AML-193 (cell line): ENCODE measurements around the gene ARID1B.
A peak's percentile ranks its signal among the peaks of the same experiment; 100 is the strongest.

Experiments
- DNase-seq, 2 experiments: peaks; one replicate each; lab custom pipeline; 2025; lab: John Stamatoyannopoulos, UW

Gene ARID1B

DNA sequence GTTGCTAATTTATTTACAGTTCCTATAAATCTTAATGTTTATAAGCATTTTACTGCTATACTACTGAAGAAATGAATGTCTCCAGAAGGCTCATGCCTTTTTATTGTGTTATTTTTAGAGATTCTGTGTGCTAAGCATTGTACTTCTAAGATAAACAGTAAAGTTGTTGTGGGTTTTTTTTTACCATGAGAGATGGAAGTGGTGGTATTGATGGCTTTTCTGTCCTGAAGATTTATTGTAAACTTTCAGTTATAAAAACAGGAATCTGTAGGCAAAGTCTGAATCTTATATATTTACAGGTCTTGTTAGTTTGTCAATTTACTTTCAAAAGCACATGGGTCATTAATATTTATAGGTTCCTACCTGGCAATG is 299.3 kb downstream of the ARID1B start:
- DNase-seq = no peak

DNA sequence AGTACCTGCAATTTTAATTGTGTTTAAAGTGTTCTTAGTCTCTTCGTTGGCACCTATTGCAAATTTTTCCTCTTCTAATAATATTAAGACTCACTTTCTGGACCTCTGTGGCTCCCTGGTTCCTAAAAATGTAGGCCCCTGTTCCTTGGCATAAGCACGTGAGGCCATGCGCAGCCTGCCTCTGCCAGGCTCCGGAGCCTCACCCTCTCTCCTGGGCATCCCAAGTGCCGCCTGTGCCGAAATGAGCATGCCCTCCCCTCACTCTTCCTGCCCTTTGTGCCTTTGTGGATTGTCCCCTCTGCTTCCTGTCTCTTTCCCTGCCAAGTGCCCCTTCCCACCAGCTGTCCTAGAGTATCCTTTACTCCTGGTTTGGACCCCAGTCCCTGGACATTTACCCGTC is 300.1 kb downstream of the ARID1B start:
- DNase-seq = no peak

DNA sequence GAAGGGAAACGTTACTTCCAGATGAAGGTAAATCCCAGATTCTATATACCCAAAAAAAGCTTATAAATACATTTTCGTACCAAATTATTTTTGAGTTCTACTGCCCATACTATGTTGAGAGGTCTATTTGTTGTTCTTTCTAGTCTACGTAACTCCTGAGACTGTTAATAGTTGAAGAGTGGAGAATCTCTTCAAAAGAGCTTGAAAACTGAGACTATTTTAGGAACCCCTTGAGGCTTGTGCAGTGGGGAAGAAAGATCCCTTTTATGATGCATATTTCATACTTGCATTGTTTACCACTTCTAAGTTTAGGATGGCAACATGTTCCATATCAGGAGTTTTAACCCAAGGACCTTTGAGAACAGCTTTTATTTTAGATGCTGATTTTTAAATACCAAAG is 301.1 kb downstream of the ARID1B start:
- no peak for DNase-seq

DNA sequence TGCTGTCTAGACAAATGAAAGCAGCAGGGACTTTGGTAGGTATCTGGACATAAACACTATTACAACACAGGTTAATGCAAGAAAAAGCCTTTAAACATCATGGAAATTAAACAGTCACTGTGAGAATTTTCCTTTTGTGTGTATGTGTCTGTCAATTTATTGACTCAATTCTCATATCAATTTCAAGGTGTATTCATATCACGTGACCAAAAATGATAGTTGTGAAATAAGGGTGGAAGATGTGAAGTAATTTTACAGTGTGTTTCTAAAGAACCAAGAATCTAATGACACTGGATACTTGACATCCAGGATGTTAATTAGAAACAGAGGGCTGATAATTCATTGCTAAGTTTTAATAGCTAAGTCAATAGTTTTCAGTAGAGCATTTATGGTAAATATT is 302.1 kb downstream of the ARID1B start:
- no peak for DNase-seq

DNA sequence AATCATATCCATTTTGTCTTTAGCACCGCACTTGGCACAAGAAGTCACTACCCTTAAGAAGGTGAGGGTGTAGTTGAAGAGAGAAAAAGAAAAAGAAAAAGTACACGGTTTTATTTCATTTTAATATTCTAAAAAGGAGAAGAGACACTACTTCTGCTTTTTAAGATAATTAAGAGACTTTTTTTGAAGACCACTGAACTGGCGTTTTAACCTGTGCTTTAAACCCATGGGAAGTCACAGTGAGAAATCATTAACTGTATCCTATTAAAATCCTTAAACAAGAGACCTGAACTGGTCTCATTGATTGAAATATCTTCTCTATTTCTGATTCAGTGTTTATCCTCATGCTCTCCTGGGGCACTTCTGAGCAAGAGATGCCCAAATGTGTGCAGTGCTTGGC is 302.6 kb downstream of the ARID1B start:
- DNase-seq = peak in 1 of 2 experiments; percentile 27

DNA sequence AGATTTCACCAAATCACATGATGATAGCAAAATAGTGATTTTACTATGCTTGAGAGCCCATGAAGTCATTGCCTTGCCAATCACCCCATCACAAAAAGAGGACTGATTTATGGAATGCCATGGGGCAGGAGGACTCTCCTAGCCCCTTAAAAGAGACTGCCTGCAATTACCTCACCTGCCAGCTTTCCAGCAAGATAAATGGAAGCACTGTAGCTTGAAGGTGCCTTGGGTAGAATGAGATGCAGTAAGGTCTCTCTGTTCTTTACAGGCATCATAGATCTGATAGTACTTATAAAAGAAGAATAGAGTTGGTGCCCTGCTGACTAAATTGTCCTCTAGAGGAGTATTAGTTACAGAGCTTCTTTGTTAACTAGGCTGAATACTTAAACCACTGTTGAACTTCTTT is 303.8 kb downstream of the ARID1B start:
- DNase-seq = no peak

- DNase-seq = no peak
Measured at GRCh38 chr6:157083343-157083742, 306.2 kb downstream of the ARID1B start.

GRCh38 chr6:157086632-157087031 is 309.5 kb downstream of the ARID1B start:
- DNase-seq = no peak

- no peak for DNase-seq
Measured at GRCh38 chr6:157087974-157088373, 310.8 kb downstream of the ARID1B start.

GRCh38 chr6:157088841-157089240 is 311.7 kb downstream of the ARID1B start:
- no peak for DNase-seq

DNA sequence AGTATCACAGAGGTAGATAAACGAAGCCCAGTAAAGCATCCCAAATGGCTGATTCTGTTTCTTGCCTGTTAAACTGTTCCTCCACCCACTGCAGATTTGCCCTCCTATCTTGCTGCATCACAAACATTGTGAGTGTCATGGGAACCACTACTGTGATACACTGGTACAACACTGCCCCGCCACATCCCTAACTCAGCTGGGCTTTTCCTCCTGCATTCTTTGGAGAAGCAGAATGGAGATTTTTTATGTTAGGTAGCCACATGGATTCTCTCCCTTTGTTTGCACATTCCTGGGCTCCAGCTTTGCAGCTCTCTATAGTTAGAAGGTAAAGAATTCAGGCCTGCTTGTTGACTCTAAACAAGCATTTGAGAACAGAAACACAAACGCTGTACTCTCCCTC is 312.1 kb downstream of the ARID1B start:
- DNase-seq = no peak

DNA sequence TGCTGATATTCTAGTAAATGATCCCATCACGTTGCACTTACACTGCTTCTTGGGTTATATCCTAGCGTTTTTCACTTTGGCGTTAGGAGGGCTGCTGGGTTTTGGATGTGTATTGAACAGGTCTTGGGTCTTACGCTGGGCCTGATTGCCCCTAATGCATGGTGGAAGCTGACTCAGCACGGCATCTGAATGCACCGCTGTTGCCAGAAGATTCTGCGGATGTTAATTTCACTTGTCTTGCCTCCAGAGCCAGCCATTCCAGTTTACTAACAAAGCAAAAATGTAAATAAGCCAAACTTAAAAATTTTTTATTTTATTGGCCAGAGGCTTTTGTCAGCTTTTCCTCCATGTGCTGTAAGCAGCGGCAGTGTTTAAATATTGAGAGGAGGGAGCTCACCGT is 312.7 kb downstream of the ARID1B start:
- no peak for DNase-seq

- no peak for DNase-seq
Measured at GRCh38 chr6:157090736-157091135, 313.6 kb downstream of the ARID1B start.

DNA sequence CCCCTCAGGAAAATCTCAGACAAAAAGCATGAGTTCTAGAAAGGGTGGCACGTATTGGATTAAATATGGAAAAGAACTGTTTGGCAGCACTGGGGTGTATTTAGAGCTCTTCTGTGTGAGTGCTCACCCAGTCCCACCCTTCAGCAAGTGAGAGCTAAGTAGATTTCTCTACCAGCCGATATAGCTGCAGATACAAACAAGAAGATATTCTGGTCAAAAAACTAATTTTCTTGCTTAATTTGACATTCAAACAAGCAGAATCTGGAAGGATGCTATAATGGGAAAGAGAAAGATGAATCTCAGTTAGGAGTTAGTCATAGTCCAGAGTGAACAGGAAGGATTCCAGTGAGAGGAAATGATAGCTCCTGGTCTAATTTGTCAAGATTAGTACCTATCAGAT is 314.1 kb downstream of the ARID1B start:
- no peak for DNase-seq

- no peak for DNase-seq
Measured at GRCh38 chr6:157091856-157092460, 314.8 kb downstream of the ARID1B start.

- DNase-seq = no peak
Measured at GRCh38 chr6:157092736-157093135, 315.6 kb downstream of the ARID1B start.

GRCh38 chr6:157093536-157093935 is 316.4 kb downstream of the ARID1B start:
- no peak for DNase-seq

DNA sequence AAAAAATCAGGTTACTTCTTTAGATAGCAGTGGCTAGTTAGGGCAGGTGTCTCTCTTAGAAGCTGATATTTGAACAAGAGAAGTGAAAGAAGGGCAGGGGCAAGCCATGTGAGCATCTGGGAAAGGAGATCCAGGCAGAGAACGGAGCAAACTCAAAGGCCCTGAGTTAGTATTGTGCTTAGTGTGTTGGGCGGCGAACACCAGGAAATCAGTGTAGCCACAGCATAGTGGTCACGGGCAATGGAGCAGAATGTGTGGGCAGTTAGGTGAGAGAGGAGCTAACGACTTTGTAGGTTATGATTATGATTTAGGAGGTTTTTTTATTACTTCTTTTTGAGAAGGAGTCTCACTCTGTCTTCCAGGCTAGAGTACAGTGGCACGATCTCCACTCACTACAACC is 316.9 kb downstream of the ARID1B start:
- no peak for DNase-seq

- no peak for DNase-seq
Measured at GRCh38 chr6:157095084-157095483, 317.9 kb downstream of the ARID1B start.

GRCh38 chr6:157095569-157095968 is 318.4 kb downstream of the ARID1B start:
- DNase-seq = no peak

DNA sequence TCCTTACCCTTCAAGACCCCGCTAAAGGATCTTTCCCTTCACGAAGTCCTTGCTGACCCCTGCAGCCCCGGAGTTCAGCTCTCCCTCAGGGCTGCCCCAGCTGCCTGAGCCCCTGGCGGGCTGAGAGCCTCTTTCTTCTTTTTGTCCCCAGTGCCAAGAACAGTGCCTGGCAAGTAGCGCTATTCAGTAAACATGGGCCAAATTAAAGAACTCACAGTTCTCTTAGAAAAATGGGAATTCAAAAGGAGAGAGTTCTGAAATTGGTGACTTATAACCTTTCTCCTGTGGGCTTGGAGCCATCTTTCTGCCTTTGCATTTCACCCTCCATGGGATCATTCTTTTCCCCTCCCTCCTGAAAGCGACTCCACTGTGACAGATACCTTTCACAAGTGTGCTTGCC is 318.9 kb downstream of the ARID1B start:
- DNase-seq = no peak

- no peak for DNase-seq
Measured at GRCh38 chr6:157096522-157096921, 319.3 kb downstream of the ARID1B start.

DNA sequence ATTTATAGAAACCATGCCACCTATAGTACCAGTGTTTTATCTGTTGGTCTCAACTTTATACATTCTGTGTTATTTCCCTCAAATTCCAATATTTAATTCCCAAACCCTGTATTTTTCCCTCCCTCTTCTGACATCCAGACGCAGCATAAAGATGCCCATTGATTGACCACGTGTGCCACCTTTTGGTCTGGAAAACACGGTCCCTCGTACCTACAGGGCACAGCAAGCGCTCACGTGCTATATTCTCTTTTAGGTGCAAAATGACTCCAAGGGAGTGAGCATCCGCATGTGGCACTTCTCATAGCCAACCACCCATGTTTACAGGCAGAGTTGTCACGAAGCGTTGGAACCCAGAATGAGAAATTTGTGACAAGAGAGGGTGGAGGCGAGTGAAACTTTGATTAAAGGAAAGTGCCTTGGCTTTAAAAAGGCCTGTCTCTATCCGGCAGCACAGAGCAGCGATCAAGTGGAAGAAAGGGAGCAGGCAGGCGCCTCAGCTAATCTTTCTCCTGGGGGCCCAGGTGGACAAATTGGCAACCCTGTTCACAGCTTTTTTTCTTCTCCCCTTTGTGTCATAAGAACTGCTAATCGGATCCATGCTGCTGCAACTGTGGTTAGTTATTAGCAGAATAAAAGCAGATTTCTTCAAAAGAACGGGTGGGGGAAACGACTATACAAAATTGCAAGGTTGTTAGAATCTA is 320.2 kb downstream of the ARID1B start:
- DNase-seq = no peak

DNA sequence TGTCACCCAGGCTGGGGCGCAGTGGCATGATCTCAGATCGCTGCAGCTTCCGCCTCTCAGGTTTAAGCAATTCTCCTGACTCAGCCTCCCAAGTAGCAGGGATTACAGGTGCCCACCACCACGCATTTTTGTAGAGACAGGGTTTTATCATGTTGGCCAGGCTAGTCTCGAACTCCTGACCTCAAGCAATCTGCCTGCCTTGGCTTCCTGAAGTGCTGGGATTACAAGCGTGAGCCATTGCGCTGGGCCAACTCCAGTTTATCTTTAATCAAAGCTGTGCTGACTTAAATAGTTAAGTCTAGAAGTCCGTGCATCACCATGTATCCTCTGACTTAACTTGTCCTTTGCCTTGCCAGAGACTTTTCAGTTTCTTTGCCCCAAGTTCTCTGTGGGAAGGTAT is 321.8 kb downstream of the ARID1B start:
- DNase-seq = no peak
